ENCODE data around the gene ALX4.

GRCh38 chr11:44250421-44250820 is 59.5 kb downstream of the ALX4 start:
- TF ChIP-seq CTCF (IDR thresholded peaks at IDR 0.05) (no peak), EZH2phosphoT487 (IDR thresholded peaks at IDR 0.05) (no peak), EZH2 (IDR thresholded peaks at IDR 0.05) (no peak)

All from neural progenitor cell (in vitro differentiated cells).